ENCODE data around the gene PNPLA1.

DNA sequence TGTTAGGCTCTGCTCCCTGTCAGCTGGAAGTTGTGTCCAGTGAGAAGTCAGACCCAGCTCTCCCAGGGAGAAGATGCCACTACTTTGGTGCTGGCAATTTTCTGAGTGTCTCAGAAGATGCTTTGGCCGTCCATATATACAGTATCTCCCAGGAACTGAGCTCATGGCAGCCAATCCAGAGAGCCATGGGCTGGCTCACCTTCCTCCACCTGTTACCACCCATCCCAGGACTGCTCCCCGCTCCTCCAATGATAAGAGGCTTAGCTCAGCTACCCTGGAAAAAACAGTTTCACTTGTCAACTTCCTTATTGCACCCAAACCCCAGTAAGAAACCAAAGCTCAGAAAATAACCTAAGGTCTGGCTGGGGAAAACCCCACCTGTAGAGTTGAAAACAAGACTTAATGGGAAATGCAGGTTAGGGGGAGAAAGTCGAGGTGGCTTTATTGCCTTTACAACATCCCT is 67.0 kb downstream of the PNPLA1 start, which contains the start of gene BNIP5:
- TF ChIP-seq, protein P1, sequence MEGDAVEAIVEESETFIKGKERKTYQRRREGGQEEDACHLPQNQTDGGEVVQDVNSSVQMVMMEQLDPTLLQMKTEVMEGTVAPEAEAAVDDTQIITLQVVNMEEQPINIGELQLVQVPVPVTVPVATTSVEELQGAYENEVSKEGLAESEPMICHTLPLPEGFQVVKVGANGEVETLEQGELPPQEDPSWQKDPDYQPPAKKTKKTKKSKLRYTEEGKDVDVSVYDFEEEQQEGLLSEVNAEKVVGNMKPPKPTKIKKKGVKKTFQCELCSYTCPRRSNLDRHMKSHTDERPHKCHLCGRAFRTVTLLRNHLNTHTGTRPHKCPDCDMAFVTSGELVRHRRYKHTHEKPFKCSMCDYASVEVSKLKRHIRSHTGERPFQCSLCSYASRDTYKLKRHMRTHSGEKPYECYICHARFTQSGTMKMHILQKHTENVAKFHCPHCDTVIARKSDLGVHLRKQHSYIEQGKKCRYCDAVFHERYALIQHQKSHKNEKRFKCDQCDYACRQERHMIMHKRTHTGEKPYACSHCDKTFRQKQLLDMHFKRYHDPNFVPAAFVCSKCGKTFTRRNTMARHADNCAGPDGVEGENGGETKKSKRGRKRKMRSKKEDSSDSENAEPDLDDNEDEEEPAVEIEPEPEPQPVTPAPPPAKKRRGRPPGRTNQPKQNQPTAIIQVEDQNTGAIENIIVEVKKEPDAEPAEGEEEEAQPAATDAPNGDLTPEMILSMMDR (conservative IDR thresholded peaks at IDR 0.05 in 1 of 2, IDR thresholded peaks at IDR 0.05 in 1 of 2; ENCODE audit: low read depth in 1 of 2, low read length in 2 of 2): no peak
- TF ChIP-seq EZH2 (IDR thresholded peaks at IDR 0.05; ENCODE audit: low read length, missing control alignments): no peak

Data from fibroblast of lung (primary cell).